ENCODE data around the gene FAM131B.

Gene FAM131B

DNA sequence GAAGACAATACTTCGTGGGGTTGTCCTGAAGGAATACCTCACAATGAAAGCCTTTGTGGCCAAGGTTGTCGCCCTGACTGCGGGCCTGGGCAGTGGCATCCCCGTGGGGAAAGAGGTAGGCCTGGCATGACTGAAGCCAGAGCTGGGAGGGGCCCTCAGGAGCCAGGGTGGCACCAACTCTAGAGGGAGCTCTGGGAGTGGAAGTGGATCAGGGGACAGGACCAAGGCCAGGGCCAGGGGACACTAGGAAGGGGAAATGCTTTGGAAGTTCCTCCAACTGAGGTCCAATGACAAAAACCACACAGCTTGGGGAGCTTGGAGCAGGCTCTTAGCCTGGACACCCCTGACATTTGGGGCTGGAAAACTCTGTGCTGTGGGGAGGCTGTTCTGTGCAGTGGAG is 40.8 kb downstream of the FAM131B start:
- H3K4me1 ChIP-seq (ENCODE audit: control insufficient read depth, insufficient read depth, low read length), result peaks cover 4% of the 10 kb centered on the region
- H3K36me3 ChIP-seq (ENCODE audit: control insufficient read depth, insufficient read depth, low read length), result no peaks in the 10 kb centered on the region
- no peak overlapping the region for H3K4me3 ChIP-seq (ENCODE audit: insufficient read depth, low read depth, low read length)
- H3K27ac ChIP-seq (ENCODE audit: insufficient read depth, low read depth, low read length, poor library complexity, severe bottlenecking), result no peak overlapping the region
- H3K27me3 ChIP-seq (ENCODE audit: control insufficient read depth, insufficient read depth, low read length, poor library complexity, severe bottlenecking), result no peaks in the 10 kb centered on the region
- no peaks in the 10 kb centered on the region for H3K9me3 ChIP-seq (ENCODE audit: control insufficient read depth, low read length)
- 86 to 90% methylated on average over 4 of the region's 4 CpGs for WGBS, 2 experiments

DNA sequence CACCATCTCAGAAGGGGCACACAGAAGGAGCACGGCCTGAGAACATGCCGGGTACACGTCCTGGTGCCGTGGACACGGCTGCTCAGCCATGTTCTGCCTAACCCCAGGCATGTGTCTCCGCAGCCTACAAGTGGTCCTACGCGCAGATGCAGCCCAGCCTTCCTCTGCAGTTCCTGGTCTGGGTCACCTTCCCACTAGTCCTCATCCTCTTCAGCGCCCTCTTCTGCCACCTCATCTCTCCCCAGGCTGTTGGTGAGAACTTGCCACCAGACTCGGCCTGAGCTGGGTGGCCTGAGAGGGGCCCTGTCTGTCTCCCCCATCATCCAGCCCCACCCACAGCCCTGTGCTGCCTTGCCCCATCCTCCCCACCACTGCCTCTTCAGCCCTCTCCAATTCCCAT is 41.3 kb downstream of the FAM131B start:
- peaks cover 4% of the 10 kb centered on the region for H3K4me1 ChIP-seq (ENCODE audit: control insufficient read depth, insufficient read depth, low read length)
- WGBS, 2 experiments, result 93 to 94% methylated on average over 10 of the region's 10 CpGs

GRCh38 chr7:143320620-143321019 is 41.9 kb downstream of the FAM131B start:
- Histone ChIP-seq H3K9me3 (ENCODE audit: control insufficient read depth, low read length) (no peaks in the 10 kb centered on the region), H3K4me1 (ENCODE audit: control insufficient read depth, insufficient read depth, low read length) (peaks cover 4% of the 10 kb centered on the region), H3K27me3 (ENCODE audit: control insufficient read depth, insufficient read depth, low read length, poor library complexity, severe bottlenecking) (no peaks in the 10 kb centered on the region), H3K36me3 (ENCODE audit: control insufficient read depth, insufficient read depth, low read length) (no peaks in the 10 kb centered on the region), H3K4me3 (ENCODE audit: insufficient read depth, low read depth, low read length) (no peak overlapping the region), H3K27ac (ENCODE audit: insufficient read depth, low read depth, low read length, poor library complexity, severe bottlenecking) (no peak overlapping the region)
- WGBS, 2 experiments, result 84 to 85% methylated on average over 9 of the region's 9 CpGs

More for the DNA sequence above, 41.3 kb downstream of the FAM131B start:
- Histone ChIP-seq H3K27ac (ENCODE audit: insufficient read depth, low read depth, low read length, poor library complexity, severe bottlenecking) (no peak overlapping the region), H3K4me3 (ENCODE audit: insufficient read depth, low read depth, low read length) (no peak overlapping the region), H3K9me3 (ENCODE audit: control insufficient read depth, low read length) (no peaks in the 10 kb centered on the region), H3K27me3 (ENCODE audit: control insufficient read depth, insufficient read depth, low read length, poor library complexity, severe bottlenecking) (no peaks in the 10 kb centered on the region), H3K36me3 (ENCODE audit: control insufficient read depth, insufficient read depth, low read length) (no peaks in the 10 kb centered on the region)

GRCh38 chr7:143318661-143319060 is 43.9 kb downstream of the FAM131B start:
- Histone ChIP-seq H3K27me3 (ENCODE audit: control insufficient read depth, insufficient read depth, low read length, poor library complexity, severe bottlenecking) (no peaks in the 10 kb centered on the region), H3K36me3 (ENCODE audit: control insufficient read depth, insufficient read depth, low read length) (no peaks in the 10 kb centered on the region), H3K9me3 (ENCODE audit: control insufficient read depth, low read length) (no peaks in the 10 kb centered on the region), H3K4me1 (ENCODE audit: control insufficient read depth, insufficient read depth, low read length) (peaks cover 4% of the 10 kb centered on the region), H3K4me3 (ENCODE audit: insufficient read depth, low read depth, low read length) (no peak overlapping the region), H3K27ac (ENCODE audit: insufficient read depth, low read depth, low read length, poor library complexity, severe bottlenecking) (no peak overlapping the region)
- WGBS, 2 experiments, result 88 to 93% methylated on average over 5 of the region's 5 CpGs

DNA sequence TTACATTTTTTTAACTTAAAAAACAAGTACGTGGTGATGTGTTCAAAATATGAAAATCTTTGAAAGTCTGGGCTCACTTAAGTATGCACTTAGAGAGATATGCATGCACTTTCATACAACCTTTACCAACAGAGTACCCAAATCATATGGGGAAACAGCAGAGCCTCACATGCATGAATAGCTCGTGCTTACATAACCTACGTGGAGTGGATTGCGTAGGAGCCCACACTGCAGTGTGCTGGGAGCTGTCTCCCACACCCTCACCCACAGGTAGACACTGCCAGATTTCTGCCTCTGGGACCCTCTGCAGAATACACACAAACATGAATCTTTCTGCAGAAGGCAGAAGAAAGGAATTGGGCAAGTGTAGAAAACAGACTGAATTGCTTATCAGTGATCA is 46.0 kb downstream of the FAM131B start:
- H3K4me3 ChIP-seq (ENCODE audit: insufficient read depth, low read depth, low read length), result no peak overlapping the region
- no peaks in the 10 kb centered on the region for H3K27me3 ChIP-seq (ENCODE audit: control insufficient read depth, insufficient read depth, low read length, poor library complexity, severe bottlenecking)
- H3K27ac ChIP-seq (ENCODE audit: insufficient read depth, low read depth, low read length, poor library complexity, severe bottlenecking), result no peak overlapping the region
- H3K9me3 ChIP-seq (ENCODE audit: control insufficient read depth, low read length), result no peaks in the 10 kb centered on the region
- no peaks in the 10 kb centered on the region for H3K4me1 ChIP-seq (ENCODE audit: control insufficient read depth, insufficient read depth, low read length)
- WGBS, 2 experiments, result 90 to 96% methylated on average over 4 of the region's 4 CpGs
- H3K36me3 ChIP-seq (ENCODE audit: control insufficient read depth, insufficient read depth, low read length), result no peaks in the 10 kb centered on the region

GRCh38 chr7:143315776-143316175 is 46.7 kb downstream of the FAM131B start, which contains the start of gene CLCN1:
TSS of gene CLCN1 (plus strand) at chr7:143316111. CDS start at chr7:143316213, 102 bp downstream.
- H3K9me3 ChIP-seq (ENCODE audit: control insufficient read depth, low read length), result no peaks in the 10 kb centered on the region
- H3K27me3 ChIP-seq (ENCODE audit: control insufficient read depth, insufficient read depth, low read length, poor library complexity, severe bottlenecking), result no peaks in the 10 kb centered on the region
- no peak within 1 kb of the TSS for H3K27ac ChIP-seq (ENCODE audit: insufficient read depth, low read depth, low read length, poor library complexity, severe bottlenecking)
- no peaks in the 10 kb centered on the region for H3K4me1 ChIP-seq (ENCODE audit: control insufficient read depth, insufficient read depth, low read length)
- no peaks in the 10 kb centered on the region for H3K36me3 ChIP-seq (ENCODE audit: control insufficient read depth, insufficient read depth, low read length)
- H3K4me3 ChIP-seq (ENCODE audit: insufficient read depth, low read depth, low read length), result no peak within 1 kb of the TSS
- 87 to 90% methylated on average over 5 of the region's 5 CpGs for WGBS, 2 experiments

DNA sequence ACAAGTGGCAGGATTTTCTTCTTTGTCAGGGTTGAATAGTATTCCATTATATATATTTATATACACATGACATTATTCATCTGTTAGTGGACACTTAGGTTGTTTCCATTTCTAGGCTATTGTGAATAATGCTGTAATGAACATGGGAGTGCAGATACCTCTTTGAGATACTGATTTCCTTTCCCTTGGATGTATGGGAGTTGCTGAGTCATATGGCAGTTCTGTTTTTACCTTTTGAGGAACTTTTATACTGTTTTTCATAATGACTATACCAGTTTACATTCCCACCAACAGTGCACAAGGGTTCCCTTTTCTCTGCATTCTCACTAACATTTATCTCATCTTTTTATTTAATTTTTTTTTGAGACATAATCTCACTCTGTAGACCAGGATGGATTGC is 48.4 kb downstream of the FAM131B start:
- Histone ChIP-seq H3K4me3 (ENCODE audit: insufficient read depth, low read depth, low read length) (no peak overlapping the region), H3K9me3 (ENCODE audit: control insufficient read depth, low read length) (no peaks in the 10 kb centered on the region), H3K36me3 (ENCODE audit: control insufficient read depth, insufficient read depth, low read length) (no peaks in the 10 kb centered on the region)

GRCh38 chr7:143308632-143309031 is 53.9 kb downstream of the FAM131B start:
- 84 to 94% methylated on average over 1 to 2 of the region's 2 CpGs for WGBS, 2 experiments
- peaks cover 31% of the 10 kb centered on the region for H3K36me3 ChIP-seq (ENCODE audit: control insufficient read depth, insufficient read depth, low read length)
- H3K4me1 ChIP-seq (ENCODE audit: control insufficient read depth, insufficient read depth, low read length), result no peaks in the 10 kb centered on the region
- H3K27me3 ChIP-seq (ENCODE audit: control insufficient read depth, insufficient read depth, low read length, poor library complexity, severe bottlenecking), result no peaks in the 10 kb centered on the region
- no peak overlapping the region for H3K4me3 ChIP-seq (ENCODE audit: insufficient read depth, low read depth, low read length)
- H3K9me3 ChIP-seq (ENCODE audit: control insufficient read depth, low read length), result no peaks in the 10 kb centered on the region
- H3K27ac ChIP-seq (ENCODE audit: insufficient read depth, low read depth, low read length, poor library complexity, severe bottlenecking), result no peak overlapping the region

More for the DNA sequence above, 48.4 kb downstream of the FAM131B start:
- H3K27ac ChIP-seq (ENCODE audit: insufficient read depth, low read depth, low read length, poor library complexity, severe bottlenecking), result no peak overlapping the region
- H3K27me3 ChIP-seq (ENCODE audit: control insufficient read depth, insufficient read depth, low read length, poor library complexity, severe bottlenecking), result no peaks in the 10 kb centered on the region
- no peaks in the 10 kb centered on the region for H3K4me1 ChIP-seq (ENCODE audit: control insufficient read depth, insufficient read depth, low read length)

DNA sequence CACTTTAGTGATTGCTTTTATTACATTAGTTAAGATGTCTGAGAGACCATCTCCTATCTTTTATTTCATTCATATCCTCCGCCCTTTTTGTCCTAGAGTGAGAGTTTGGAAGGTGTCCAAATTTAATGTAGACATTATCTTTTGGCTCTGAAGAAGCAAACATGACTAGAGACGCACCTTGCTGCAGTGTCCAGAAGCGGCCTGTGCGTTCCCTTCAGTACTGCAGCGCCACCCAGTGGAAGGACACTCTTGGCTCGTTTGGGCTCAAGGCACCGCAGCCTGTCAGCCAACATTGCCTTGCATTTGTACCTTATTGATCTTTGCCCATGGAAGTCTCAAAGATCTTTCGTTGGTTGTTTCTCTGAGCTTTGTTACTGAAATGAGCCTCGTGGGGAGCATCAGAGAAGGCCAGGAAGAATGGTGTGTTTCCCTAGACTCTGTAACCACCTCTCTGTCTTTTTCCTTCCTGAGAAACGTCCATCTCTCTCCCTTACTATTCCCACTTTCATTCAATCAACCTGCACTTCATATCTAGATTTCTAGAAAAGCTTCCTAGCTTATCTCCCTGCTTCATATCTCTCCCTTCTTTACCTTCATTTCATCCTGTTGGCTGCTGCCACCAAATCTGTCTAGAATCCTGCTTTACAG is 57.0 kb downstream of the FAM131B start:
- H3K9me3 ChIP-seq (ENCODE audit: control insufficient read depth, low read length), result no peaks in the 10 kb centered on the region
- no peak overlapping the region for H3K27ac ChIP-seq (ENCODE audit: insufficient read depth, low read depth, low read length, poor library complexity, severe bottlenecking)
- H3K36me3 ChIP-seq (ENCODE audit: control insufficient read depth, insufficient read depth, low read length), result peaks cover 50% of the 10 kb centered on the region
- WGBS, 2 experiments, result 90% methylated on average over 9 to 10 of the region's 10 CpGs
- no peaks in the 10 kb centered on the region for H3K4me1 ChIP-seq (ENCODE audit: control insufficient read depth, insufficient read depth, low read length)
- H3K4me3 ChIP-seq (ENCODE audit: insufficient read depth, low read depth, low read length), result no peak overlapping the region
- H3K27me3 ChIP-seq (ENCODE audit: control insufficient read depth, insufficient read depth, low read length, poor library complexity, severe bottlenecking), result no peaks in the 10 kb centered on the region

DNA sequence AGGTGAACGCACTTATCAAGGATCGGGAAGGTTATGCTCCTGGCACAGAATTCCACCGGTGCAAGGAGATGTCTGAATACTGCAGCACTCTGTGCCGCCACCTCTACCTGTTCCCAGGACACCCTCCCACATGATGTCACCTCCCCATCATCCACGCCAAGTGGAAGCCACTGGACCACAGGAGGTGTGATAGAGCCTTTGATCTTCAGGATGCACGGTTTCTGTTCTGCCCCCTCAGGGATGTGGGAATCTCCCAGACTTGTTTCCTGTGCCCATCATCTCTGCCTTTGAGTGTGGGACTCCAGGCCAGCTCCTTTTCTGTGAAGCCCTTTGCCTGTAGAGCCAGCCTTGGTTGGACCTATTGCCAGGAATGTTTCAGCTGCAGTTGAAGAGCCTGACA is 57.6 kb downstream of the FAM131B start:
- Histone ChIP-seq H3K27me3 (ENCODE audit: control insufficient read depth, insufficient read depth, low read length, poor library complexity, severe bottlenecking) (no peaks in the 10 kb centered on the region), H3K4me1 (ENCODE audit: control insufficient read depth, insufficient read depth, low read length) (no peaks in the 10 kb centered on the region), H3K9me3 (ENCODE audit: control insufficient read depth, low read length) (no peaks in the 10 kb centered on the region), H3K27ac (ENCODE audit: insufficient read depth, low read depth, low read length, poor library complexity, severe bottlenecking) (no peak overlapping the region), H3K36me3 (ENCODE audit: control insufficient read depth, insufficient read depth, low read length) (peaks cover 56% of the 10 kb centered on the region), H3K4me3 (ENCODE audit: insufficient read depth, low read depth, low read length) (no peak overlapping the region)
- 95 to 97% methylated on average over 6 of the region's 6 CpGs for WGBS, 2 experiments

GRCh38 chr7:143303733-143304132 is 58.8 kb downstream of the FAM131B start:
- Histone ChIP-seq H3K27ac (ENCODE audit: insufficient read depth, low read depth, low read length, poor library complexity, severe bottlenecking) (no peak overlapping the region), H3K27me3 (ENCODE audit: control insufficient read depth, insufficient read depth, low read length, poor library complexity, severe bottlenecking) (no peaks in the 10 kb centered on the region), H3K4me1 (ENCODE audit: control insufficient read depth, insufficient read depth, low read length) (no peaks in the 10 kb centered on the region), H3K4me3 (ENCODE audit: insufficient read depth, low read depth, low read length) (no peak overlapping the region), H3K9me3 (ENCODE audit: control insufficient read depth, low read length) (no peaks in the 10 kb centered on the region), H3K36me3 (ENCODE audit: control insufficient read depth, insufficient read depth, low read length) (peaks cover 65% of the 10 kb centered on the region)
- 94 to 96% methylated on average over 8 to 10 of the region's 10 CpGs for WGBS, 2 experiments
